ENCODE results near the gene NBAS. TPM values are rescaled to one million over a fixed set of nuclear protein-coding genes. Genes with fewer than 3 reads are reported as not detected.

NBAS gene
- total and polyA plus RNA-seq, 2 of the 4 experiments (the other 2 are of a cell fraction) = 22.3 to 105 TPM

DNA sequence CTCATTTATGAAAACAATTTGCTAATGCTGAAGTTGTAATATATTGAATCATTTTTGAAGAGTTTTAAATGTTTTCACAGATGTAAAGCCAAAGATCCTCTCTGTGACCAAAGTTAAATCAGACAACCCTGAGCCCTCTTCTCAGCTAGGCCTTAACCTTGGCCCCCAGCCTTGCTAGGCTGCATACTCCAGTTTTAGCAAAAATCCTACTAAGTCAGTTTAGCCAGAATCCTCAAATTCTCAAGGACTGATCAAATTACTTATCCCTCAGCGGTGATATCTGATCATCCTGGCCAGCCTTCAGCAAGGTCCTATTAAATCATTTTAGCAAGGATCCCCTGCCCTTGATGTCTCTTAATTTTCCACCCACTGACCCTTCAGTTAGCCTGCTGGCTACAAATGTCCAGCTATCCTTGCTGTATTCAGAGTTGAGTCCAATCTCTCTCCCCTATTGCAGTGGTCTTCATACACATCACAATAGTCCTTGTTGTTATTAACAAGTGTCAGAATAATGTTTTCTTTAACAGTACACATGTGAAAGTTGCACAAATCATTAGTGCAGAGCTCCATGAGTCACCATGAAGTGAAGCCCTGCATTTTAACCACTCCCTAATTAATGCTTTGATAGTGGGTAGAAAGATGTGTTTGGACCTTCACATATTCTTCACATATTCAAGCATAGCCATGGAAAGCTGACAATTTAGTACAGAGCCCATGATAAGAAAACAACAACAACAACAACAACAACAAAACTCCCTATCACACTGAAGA lies 206.4 kb downstream of the NBAS start:
- Histone ChIP-seq H3K18ac (ENCODE audit: low read depth, low read length) (no peak overlapping the region), H4K91ac (ENCODE audit: insufficient read depth, low read depth, low read length) (no peak overlapping the region), H2AK9ac (replicated peaks; ENCODE audit: low read depth, low read length, poor library complexity) (no peak overlapping the region), H2BK120ac (ENCODE audit: low read depth, low read length) (no peak overlapping the region), H3K9ac (ENCODE audit: low read depth, low read length) (no peak overlapping the region), H3K56ac (ENCODE audit: extremely low read depth, insufficient read depth, low read length) (no peak overlapping the region), H2BK5ac (ENCODE audit: low read depth, low read length, poor library complexity, severe bottlenecking) (no peak overlapping the region), H3K23ac (ENCODE audit: low read depth, low read length) (no peak overlapping the region), H3K9me1 (ENCODE audit: insufficient read depth, low read length) (peaks cover 11% of the 10 kb centered on the region), H3K9me3 (ENCODE audit: control insufficient read depth, insufficient read depth, low read length) (no peaks in the 10 kb centered on the region), H3K79me1 (ENCODE audit: low read depth in 1 of 2, low read length in 2 of 2) (peaks cover 10 to 15% of the 10 kb centered on the region in 2 experiments), H3K27me3 (ENCODE audit: control insufficient read depth, insufficient read depth, low read length) (no peaks in the 10 kb centered on the region), H3K4me2 (ENCODE audit: low read depth, low read length) (no peak overlapping the region), H4K20me1 (ENCODE audit: insufficient read depth, low read length) (no peaks in the 10 kb centered on the region; the same call in 1 of the 2 replicates), H3K4me3 (ENCODE audit: insufficient read depth, low read depth, low read length) (no peak overlapping the region), H3K27ac (ENCODE audit: insufficient read depth, low read length) (no peak overlapping the region), H2AK5ac (ENCODE audit: low read depth, low read length) (no peak overlapping the region), H4K5ac (ENCODE audit: low read depth, low read length) (no peak overlapping the region), H3K4me1 (ENCODE audit: control insufficient read depth, insufficient read depth, low read length) (peaks cover 2% of the 10 kb centered on the region; the same call in 1 of the 2 replicates), H2BK20ac (ENCODE audit: low read depth, low read length) (no peak overlapping the region), H3K36me3 (ENCODE audit: control insufficient read depth, insufficient read depth, low read length) (peaks cover 14% of the 10 kb centered on the region), H2BK15ac (ENCODE audit: low read depth, low read length) (no peak overlapping the region), H2AFZ (replicated peaks; ENCODE audit: low read length, poor library complexity) (no peak overlapping the region), H3K4ac (ENCODE audit: low read depth, low read length) (no peak overlapping the region), H3K14ac (replicated peaks; ENCODE audit: low read depth, low read length) (no peak overlapping the region), H4K8ac (ENCODE audit: low read depth in 2 of 2, low read length in 2 of 2) (no peak overlapping the region)
- in situ Hi-C loops (cut with MboI; ENCODE audit: low sequenced_read_pairs) = no loop called here
- DNase-seq = no peak
- WGBS, 2 experiments (ENCODE audit: extremely low coverage in 2 of 2, insufficient read length in 1 of 2) = no CpG with 5 or more reads among the region's 1 CpG
- TF ChIP-seq CHD1 (IDR thresholded peaks at IDR 0.05; ENCODE audit: low read depth, low read length) (no peak), CTCF (conservative IDR thresholded peaks at IDR 0.05; ENCODE audit: low read depth, low read length) (no peak), BHLHE40 (IDR thresholded peaks at IDR 0.05; ENCODE audit: low read depth, low read length) (no peak)
- POLR2A ChIA-PET (ENCODE audit: unreplicated experiment) = no interaction called here
- no TSS peak for BruUV-seq (replicated peaks)
- dilution Hi-C loops (cut with HindIII; ENCODE audit: low sequenced_read_pairs, unreplicated experiment) = no loop called here
- no peak for ATAC-seq (ENCODE audit: low read depth)
- CTCF ChIA-PET = no interaction called here
- intact Hi-C loops (cut with micrococcal nuclease) = no loop called here

All from IMR-90 (cell line).